Neural cell (in vitro differentiated cells): ENCODE results near the gene CFAP100. TPM values are rescaled to one million over a fixed set of nuclear protein-coding genes. Genes with fewer than 3 reads are reported as not detected.

Source experiments
- H2AFZ ChIP-seq: fragments of 200-600, 300-800 bp; sonication (generic), shearing (Covaris generic); 2 replicates; pipeline ENCODE4 v1.6.0; 2014; ENCODE audit warnings: low read depth, mild to moderate bottlenecking, antibody characterized with exemption, low read length, moderate library complexity
- H3F3A ChIP-seq: fragments of 200-600 bp; shearing (Covaris generic); 2 replicates; pipeline ENCODE4 v1.6.1; 2016; ENCODE audit warnings: mild to moderate bottlenecking, moderate library complexity, mixed read lengths, antibody characterized with exemption, low read length; ENCODE audit not compliant: insufficient read depth, poor library complexity, severe bottlenecking
- H3K27ac ChIP-seq: fragments of 200-600, 300-800 bp; sonication (generic), shearing (Covaris generic); 2 replicates; pipeline ENCODE4 v1.5.1; 2014; ENCODE audit warnings: mild to moderate bottlenecking, low read length, moderate library complexity
- H3K27me3 ChIP-seq: fragments of 300-800, 200-600 bp; sonication (generic), shearing (Covaris generic); 2 replicates; pipeline ENCODE4 v1.6.0; 2014; ENCODE audit warnings: mild to moderate bottlenecking, low read depth, low read length, moderate library complexity; ENCODE audit not compliant: insufficient read depth
- H3K36me3 ChIP-seq: fragments of 300-800, 200-600 bp; sonication (generic), shearing (Covaris generic); 2 replicates; pipeline ENCODE4 v1.5.1; 2014; ENCODE audit warnings: mild to moderate bottlenecking, antibody characterized with exemption, low read length, moderate library complexity; ENCODE audit not compliant: insufficient read depth
- H3K4me2 ChIP-seq: fragments of 300-800, 200-600 bp; sonication (generic), shearing (Covaris generic); 2 replicates; pipeline ENCODE4 v1.6.0; 2014; ENCODE audit warnings: mild to moderate bottlenecking, low read length
- H3K4me3 ChIP-seq: fragments of 300-800, 200-600 bp; sonication (generic), shearing (Covaris generic); 2 replicates; pipeline ENCODE4 v1.5.1; 2014; ENCODE audit warnings: mild to moderate bottlenecking, low read length, moderate library complexity
- H3K79me2 ChIP-seq: fragments of 200-600 bp; shearing (Covaris generic); replicated peaks from 2 replicates; pipeline ENCODE4 v1.6.0; 2014; ENCODE audit warnings: mild to moderate bottlenecking, low read length, moderate library complexity; ENCODE audit not compliant: insufficient read depth
- H3K9ac ChIP-seq: fragments of 300-800, 200-600 bp; sonication (generic), shearing (Covaris generic); 2 replicates; pipeline ENCODE4 v1.6.1; 2016; ENCODE audit warnings: mild to moderate bottlenecking, low read length, mixed read lengths
- H3K9me2 ChIP-seq: fragments of 200-600 bp; shearing (Covaris generic); 2 replicates; pipeline ENCODE4 v1.6.1; 2016; ENCODE audit warnings: mild to moderate bottlenecking, low read length, mixed read lengths; ENCODE audit not compliant: insufficient read depth
- H3K9me3 ChIP-seq: fragments of 200-600, 300-800 bp; sonication (generic), shearing (Covaris generic); 2 replicates; pipeline ENCODE4 v1.6.1; 2016; ENCODE audit warnings: mild to moderate bottlenecking, mixed run types, low read length, moderate library complexity, mixed read lengths
- H4K20me1 ChIP-seq: fragments of 200-600 bp; shearing (Covaris generic); 2 replicates; pipeline ENCODE4 v1.6.1; 2016; ENCODE audit warnings: mild to moderate bottlenecking, mixed run types; ENCODE audit not compliant: insufficient read depth
- EP300 ChIP-seq: fragments of 450-650 bp; conservative IDR thresholded peaks from 2 replicates; pipeline ENCODE4 v1.6.1; 2014; ENCODE audit warnings: antibody characterized with exemption, mild to moderate bottlenecking, moderate library complexity; ENCODE audit not compliant: poor library complexity, severe bottlenecking
- EZH2 ChIP-seq: fragments of 200-600, 300-800 bp; shearing (Covaris generic), sonication (generic); IDR thresholded peaks from 2 replicates; pipeline ENCODE4 v1.6.1; 2014; ENCODE audit warnings: antibody characterized with exemption, low read length, borderline replicate concordance, mild to moderate bottlenecking; ENCODE audit not compliant: insufficient read depth, poor library complexity, severe bottlenecking
- MXI1 ChIP-seq: fragments of 450-650 bp; conservative IDR thresholded peaks from 2 replicates; pipeline ENCODE4 v1.6.1; 2014; ENCODE audit warnings: antibody characterized with exemption, mild to moderate bottlenecking; ENCODE audit not compliant: poor library complexity, severe bottlenecking
- POLR2AphosphoS5 ChIP-seq: IDR thresholded peaks from 2 replicates; pipeline ENCODE4 v1.6.1; 2012
- RAD21 ChIP-seq: fragments of 450-650 bp; conservative IDR thresholded peaks from 2 replicates; pipeline ENCODE4 v1.6.1; 2014; ENCODE audit warnings: antibody characterized with exemption, mild to moderate bottlenecking, moderate library complexity
- SMC3 ChIP-seq: fragments of 450-650 bp; conservative IDR thresholded peaks from 2 replicates; pipeline ENCODE4 v1.6.1; 2014; ENCODE audit warnings: antibody characterized with exemption, mild to moderate bottlenecking, moderate library complexity; ENCODE audit not compliant: poor library complexity
- TAF1 ChIP-seq: IDR thresholded peaks from 2 replicates; pipeline ENCODE4 v1.6.1; 2012; ENCODE audit warnings: low read depth
- polyA plus RNA-seq: library from polyadenylated mRNA; depleted of rRNA; stranded (reverse); fragments of >200 nt; gene quantifications from 2 replicates; pipeline ENCODE4 v1.2.3, GENCODE V29; 2014
- TF ChIP-seq, protein P1 (sequence below): fragments of 450-650 bp; IDR thresholded peaks from 2 replicates; pipeline ENCODE4 v1.5.1; 2014; ENCODE audit warnings: antibody characterized with exemption, mild to moderate bottlenecking, moderate library complexity; ENCODE audit not compliant: poor library complexity, severe bottlenecking
- TF ChIP-seq, protein P2 (sequence below): IDR thresholded peaks from 2 replicates; pipeline ENCODE4 v1.6.1; 2012; ENCODE audit warnings: borderline replicate concordance

Gene CFAP100
- polyA plus RNA-seq, 1 donor from 2014 or later: not detected

DNA sequence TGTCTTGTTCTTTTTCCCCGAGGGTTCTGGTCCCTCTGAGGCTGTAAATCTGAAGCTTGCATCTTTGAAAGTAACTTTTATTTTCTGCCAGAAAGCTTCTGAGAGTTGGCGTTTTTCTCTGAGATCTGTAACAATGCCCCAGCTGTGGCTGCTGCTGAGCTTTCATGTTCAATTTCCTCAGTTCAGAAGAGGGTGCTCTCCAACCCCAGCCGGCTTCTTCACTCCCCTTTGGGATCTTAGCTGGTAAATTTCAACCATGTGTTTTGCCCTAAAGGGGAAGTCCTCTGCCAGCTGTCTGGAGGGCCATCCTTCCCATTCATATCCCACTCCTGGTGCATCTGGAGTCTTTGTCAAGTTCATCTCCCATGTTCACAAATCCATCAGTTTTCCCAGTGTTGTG, 18.3 kb upstream of the CFAP100 start:
- Histone ChIP-seq H4K20me1 (no peaks in the 10 kb centered on the region), H3K27ac (no peak overlapping the region), H3K4me2 (no peak overlapping the region), H3K79me2 (no peaks in the 10 kb centered on the region), H3K36me3 (no peaks in the 10 kb centered on the region), H3K9me2 (no peaks in the 10 kb centered on the region), H3K9ac (no peak overlapping the region), H3F3A (no peaks in the 10 kb centered on the region), H2AFZ (no peak overlapping the region), H3K9me3 (no peaks in the 10 kb centered on the region), H3K27me3 (no peaks in the 10 kb centered on the region), H3K4me3 (no peak overlapping the region)
- TF ChIP-seq TAF1 (no peak), MXI1 (no peak), EP300 (no peak), RAD21 (no peak)
- TF ChIP-seq, protein P1, sequence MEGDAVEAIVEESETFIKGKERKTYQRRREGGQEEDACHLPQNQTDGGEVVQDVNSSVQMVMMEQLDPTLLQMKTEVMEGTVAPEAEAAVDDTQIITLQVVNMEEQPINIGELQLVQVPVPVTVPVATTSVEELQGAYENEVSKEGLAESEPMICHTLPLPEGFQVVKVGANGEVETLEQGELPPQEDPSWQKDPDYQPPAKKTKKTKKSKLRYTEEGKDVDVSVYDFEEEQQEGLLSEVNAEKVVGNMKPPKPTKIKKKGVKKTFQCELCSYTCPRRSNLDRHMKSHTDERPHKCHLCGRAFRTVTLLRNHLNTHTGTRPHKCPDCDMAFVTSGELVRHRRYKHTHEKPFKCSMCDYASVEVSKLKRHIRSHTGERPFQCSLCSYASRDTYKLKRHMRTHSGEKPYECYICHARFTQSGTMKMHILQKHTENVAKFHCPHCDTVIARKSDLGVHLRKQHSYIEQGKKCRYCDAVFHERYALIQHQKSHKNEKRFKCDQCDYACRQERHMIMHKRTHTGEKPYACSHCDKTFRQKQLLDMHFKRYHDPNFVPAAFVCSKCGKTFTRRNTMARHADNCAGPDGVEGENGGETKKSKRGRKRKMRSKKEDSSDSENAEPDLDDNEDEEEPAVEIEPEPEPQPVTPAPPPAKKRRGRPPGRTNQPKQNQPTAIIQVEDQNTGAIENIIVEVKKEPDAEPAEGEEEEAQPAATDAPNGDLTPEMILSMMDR: no peak

DNA sequence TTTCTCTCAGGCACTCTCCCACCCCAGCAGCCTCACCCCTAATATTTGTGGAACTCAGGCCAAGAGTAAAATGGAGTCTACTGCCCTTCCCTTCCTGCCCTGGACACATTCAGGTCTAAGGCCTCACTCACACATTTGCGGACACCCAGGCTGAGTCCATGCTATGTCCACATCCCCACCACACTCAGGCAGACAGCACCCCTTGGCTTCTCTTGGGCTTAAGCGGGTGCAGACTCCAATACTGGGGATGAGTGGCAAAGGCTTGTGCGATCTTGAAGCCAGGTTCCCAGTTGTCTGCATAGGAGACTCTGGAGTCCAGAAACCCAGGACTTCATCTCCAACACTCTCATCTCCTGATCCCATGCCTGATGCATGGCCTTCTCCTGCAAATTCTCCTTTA, 17.5 kb upstream of the CFAP100 start:
- H3K36me3 ChIP-seq: no peaks in the 10 kb centered on the region
- TF ChIP-seq, protein P1: no peak
- TF ChIP-seq TAF1 (no peak), EZH2 (no peak), SMC3 (no peak), POLR2AphosphoS5 (no peak), MXI1 (no peak), EP300 (no peak)
- no peak overlapping the region for H3K9ac ChIP-seq
- no peak overlapping the region for H3K27ac ChIP-seq
- H3K9me2 ChIP-seq: no peaks in the 10 kb centered on the region
- H3K9me3 ChIP-seq: no peaks in the 10 kb centered on the region
- no peaks in the 10 kb centered on the region for H3F3A ChIP-seq
- H3K4me3 ChIP-seq: no peak overlapping the region
- no peaks in the 10 kb centered on the region for H3K27me3 ChIP-seq
- H3K4me2 ChIP-seq: no peak overlapping the region
- H2AFZ ChIP-seq: no peak overlapping the region
- no peaks in the 10 kb centered on the region for H4K20me1 ChIP-seq
- no peaks in the 10 kb centered on the region for H3K79me2 ChIP-seq

DNA sequence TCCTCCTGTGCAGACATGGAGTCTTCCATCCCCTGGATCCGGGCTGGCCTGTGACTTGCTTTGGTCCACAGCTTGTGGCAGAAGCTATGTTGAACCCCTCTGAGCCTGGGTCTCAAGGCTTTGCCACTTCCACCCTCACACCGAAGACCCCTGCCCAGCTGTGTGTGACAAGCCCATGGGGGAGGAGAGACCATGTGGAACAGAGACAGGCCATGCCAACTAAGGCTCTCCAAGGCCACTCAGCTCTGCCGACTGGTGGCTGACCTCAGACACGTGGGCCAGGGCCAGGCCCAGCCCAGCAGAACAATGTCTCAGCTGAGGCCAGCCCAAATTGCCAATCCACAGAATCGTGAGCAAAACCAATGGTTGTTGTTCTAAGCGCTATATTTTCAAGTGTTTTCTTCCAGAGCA, 16.4 kb upstream of the CFAP100 start:
- Histone ChIP-seq H3K36me3 (no peaks in the 10 kb centered on the region), H3K9me2 (no peaks in the 10 kb centered on the region), H3K4me3 (no peak overlapping the region), H3F3A (no peaks in the 10 kb centered on the region), H3K79me2 (no peaks in the 10 kb centered on the region), H3K4me2 (no peak overlapping the region), H3K9me3 (no peaks in the 10 kb centered on the region), H3K27me3 (no peaks in the 10 kb centered on the region), H3K27ac (no peak overlapping the region), H4K20me1 (no peaks in the 10 kb centered on the region), H2AFZ (no peak overlapping the region), H3K9ac (no peak overlapping the region)
- TF ChIP-seq, protein P2, sequence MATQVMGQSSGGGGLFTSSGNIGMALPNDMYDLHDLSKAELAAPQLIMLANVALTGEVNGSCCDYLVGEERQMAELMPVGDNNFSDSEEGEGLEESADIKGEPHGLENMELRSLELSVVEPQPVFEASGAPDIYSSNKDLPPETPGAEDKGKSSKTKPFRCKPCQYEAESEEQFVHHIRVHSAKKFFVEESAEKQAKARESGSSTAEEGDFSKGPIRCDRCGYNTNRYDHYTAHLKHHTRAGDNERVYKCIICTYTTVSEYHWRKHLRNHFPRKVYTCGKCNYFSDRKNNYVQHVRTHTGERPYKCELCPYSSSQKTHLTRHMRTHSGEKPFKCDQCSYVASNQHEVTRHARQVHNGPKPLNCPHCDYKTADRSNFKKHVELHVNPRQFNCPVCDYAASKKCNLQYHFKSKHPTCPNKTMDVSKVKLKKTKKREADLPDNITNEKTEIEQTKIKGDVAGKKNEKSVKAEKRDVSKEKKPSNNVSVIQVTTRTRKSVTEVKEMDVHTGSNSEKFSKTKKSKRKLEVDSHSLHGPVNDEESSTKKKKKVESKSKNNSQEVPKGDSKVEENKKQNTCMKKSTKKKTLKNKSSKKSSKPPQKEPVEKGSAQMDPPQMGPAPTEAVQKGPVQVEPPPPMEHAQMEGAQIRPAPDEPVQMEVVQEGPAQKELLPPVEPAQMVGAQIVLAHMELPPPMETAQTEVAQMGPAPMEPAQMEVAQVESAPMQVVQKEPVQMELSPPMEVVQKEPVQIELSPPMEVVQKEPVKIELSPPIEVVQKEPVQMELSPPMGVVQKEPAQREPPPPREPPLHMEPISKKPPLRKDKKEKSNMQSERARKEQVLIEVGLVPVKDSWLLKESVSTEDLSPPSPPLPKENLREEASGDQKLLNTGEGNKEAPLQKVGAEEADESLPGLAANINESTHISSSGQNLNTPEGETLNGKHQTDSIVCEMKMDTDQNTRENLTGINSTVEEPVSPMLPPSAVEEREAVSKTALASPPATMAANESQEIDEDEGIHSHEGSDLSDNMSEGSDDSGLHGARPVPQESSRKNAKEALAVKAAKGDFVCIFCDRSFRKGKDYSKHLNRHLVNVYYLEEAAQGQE: no peak
- TF ChIP-seq SMC3 (no peak), EP300 (no peak), EZH2 (no peak)
